Umbilical cord (tissue), 2 donors: Measurements from ENCODE around the gene ARHGAP1. TPM values are rescaled to one million over a fixed set of nuclear protein-coding genes. Genes with fewer than 3 reads are reported as not detected.
"Not testable (repeated sequence)": the region's sequence is repeated elsewhere in the genome, so short reads cannot be mapped to it uniquely, and the experiment has no call there.

ENCODE experiments used
- DNase-seq: peaks from one replicate; pipeline ENCODE4 v3.0.0-alpha.2; 2015; ENCODE audit warnings: low spot score
- total RNA-seq: library from RNA; depleted of rRNA; stranded (reverse); fragments of >200 nt; gene quantifications from one replicate; pipeline ENCODE4 v1.2.3, GENCODE V29; 2014; ENCODE audit warnings: low replicate concordance; ENCODE audit not compliant: insufficient read depth

Gene ARHGAP1
- total RNA-seq, 1 donor from 2014 or later: 41.9 TPM

DNA sequence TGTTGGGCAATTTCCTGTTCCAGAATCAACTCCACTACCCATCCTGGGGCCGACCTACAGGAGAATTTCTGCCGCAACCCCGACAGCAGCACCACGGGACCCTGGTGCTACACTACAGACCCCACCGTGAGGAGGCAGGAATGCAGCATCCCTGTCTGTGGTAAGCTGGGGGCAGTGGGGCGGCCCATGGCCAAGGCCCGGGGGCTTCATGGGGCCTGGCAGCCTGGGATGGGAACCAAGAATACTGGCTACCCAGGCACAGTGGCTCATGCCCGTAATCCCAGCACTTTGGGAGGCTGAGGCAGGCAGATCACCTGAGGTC is 22.9 kb upstream of the ARHGAP1 start:
- DNase-seq: no peak

DNA sequence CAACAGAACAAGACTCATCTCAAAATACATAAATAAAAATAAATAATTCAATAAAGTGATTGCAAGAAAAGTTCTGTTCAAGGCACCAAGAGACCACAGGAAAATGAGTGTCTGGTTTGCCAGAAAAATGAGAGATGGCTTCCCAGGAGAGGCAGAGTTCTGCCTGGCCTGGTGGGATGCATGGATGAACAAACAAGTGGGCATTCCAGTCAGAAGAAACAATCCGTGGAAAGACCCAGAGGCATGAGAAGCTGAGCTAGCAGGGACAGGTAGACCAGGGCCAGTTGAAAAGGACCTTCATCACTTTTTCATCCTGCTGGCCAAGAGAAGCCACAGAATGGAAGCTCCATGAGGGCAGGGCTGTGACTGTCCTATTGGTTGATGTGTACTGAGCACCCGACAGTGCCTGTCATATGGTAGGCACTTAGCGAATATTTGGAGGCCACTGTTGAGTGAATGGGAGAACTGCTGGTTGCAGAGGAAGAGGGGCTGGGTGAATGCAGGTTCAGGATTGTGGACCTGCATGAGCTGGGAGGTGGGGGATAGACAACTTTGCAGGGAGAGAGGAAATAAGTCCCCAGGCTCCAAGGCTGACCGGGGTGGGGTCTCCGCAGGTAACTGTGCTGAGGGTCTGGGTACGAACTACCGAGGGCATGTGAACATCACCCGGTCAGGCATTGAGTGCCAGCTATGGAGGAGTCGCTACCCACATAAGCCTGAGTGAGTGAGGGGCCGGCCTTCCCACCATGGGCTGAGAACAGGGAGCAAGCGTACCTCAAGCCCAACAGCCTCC is 22.3 kb upstream of the ARHGAP1 start:
- DNase-seq: no peak

GRCh38 chr11:46721286-46721685 is 20.9 kb upstream of the ARHGAP1 start:
- DNase-seq: no peak

GRCh38 chr11:46719543-46720218 is 19.3 kb upstream of the ARHGAP1 start:
- no peak for DNase-seq

- DNase-seq: no peak
Measured at GRCh38 chr11:46719048-46719542, 18.7 kb upstream of the ARHGAP1 start, which contains the start of gene F2. TSS of gene F2 (plus strand) at chr11:46719213. CDS start at chr11:46719236, 23 bp downstream.

GRCh38 chr11:46718155-46719019 is 18.0 kb upstream of the ARHGAP1 start:
- DNase-seq: no peak

DNA sequence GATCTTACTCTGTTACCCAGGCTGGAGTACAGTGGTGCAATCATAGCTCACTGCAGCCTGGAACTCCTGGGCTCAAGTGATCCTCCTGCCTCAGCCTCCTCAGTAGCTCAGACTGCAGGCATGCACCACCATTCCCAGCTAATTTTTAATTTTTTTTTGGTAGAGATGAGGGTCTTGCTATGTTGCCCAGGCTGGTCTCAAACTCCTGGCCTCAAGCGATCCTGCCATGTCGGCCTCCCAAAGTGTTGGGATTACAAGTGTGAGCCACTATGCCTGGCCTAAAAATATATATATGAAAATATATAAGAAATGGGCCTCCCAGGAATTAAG is 17.4 kb upstream of the ARHGAP1 start:
- DNase-seq: not testable (repeated sequence)

DNA sequence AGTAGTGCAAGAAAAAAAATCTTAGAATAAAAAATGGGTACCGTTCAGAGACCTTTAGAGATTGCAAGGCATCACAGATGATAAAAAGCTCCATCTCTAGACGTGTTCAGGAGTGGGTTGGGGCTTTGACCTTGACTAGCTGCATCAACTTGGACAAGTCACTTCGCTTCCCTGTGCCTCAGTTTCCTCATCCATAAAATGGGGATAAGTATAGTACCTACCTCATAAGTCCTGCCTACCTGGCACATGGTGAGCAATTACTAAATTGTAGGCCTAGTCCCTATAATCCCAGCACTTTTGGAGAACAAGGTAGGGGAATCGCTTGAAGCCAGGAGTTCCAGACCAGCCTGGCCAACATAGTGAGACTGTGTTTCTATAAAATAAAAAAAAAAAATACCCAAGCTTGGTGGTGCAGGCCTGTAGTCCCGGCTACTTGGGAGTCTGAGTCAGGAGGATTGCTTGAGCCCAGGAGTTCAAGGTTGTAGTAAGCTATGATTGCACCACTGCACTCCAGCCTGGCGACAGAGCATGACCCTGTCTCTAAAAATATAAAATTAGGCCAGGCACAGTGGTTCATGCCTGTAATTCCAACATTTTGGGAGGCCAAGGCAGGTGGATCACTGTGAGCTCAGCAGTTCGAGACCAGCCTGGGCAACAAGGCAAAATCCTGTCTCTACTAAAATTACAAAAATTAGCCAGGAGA is 12.6 kb upstream of the ARHGAP1 start:
- no peak for DNase-seq

DNA sequence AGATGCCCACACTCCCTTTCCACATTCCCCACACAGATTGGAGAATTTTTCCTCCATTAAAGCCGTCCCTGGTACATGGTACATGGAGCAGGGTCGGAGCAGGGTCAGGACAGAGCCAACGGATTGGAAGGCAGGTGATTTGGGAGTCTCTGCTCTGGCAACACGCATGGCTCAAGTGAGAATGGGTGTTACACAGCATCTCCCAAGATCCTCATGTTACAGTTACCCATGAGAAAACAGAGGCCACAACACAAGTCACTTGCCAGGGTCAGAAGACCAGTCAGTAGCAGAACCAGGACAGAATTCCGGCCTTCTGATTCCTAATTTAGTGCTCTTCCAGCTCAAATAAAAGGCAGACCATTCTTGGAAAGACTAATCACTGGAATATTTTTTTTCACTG is 10.9 kb upstream of the ARHGAP1 start:
- DNase-seq: no peak

DNA sequence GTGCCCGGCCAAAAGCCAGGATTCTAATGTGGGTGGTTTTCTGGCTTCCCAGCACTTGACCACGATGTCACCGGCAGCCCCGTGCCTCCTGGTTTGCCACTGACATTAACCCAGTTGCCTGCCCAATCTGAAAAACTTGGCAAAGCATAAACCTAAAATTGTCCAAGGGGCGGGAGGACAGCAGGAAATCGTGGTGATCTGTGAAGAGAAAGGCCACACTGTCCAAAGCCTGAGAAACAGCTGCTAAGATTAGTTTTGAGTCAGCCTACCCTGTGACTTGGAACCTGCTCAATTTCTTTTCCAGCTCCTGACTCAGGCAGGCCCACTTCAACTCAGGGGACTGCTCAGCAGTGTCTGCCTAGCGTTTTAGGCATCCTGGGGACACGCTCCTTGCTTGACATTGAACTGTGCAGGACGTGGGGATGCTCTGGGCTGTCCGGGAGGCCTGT is 10.4 kb upstream of the ARHGAP1 start:
- DNase-seq: peak; percentile 83

GRCh38 chr11:46709351-46709750 is 8.9 kb upstream of the ARHGAP1 start:
- not testable (repeated sequence) for DNase-seq

GRCh38 chr11:46706886-46707285 is 6.5 kb upstream of the ARHGAP1 start:
- no peak for DNase-seq

GRCh38 chr11:46705070-46705688 is 4.8 kb upstream of the ARHGAP1 start:
- DNase-seq: no peak

DNA sequence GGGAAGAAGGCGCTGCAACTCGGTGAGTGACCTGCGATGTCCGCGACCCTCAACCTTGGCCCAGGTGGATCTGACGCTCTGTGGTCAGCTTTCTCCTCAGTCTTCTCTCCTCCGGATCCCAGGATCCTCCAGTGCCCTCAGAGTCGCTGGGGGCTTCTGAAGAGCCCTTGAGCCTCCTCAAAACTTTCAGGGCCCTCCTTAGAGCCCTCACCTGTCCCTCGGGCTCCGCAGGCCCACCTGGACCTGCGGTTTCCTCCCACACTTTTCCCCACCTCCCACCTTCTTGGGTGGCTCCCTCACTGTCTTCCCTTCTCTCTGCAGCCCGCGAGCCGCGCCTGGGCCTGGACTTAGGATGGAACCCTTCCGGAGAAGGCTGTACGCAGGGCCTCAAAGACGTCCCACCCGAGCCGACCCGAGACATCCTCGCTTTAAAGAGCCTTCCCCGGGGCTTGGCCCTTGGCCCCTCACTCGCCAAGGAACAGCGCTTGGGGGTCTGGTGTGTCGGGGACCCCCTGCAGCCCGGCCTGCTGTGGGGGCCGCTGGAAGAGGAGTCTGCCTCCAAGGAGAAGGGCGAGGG is 747 bp upstream of the ARHGAP1 start:
- DNase-seq: no peak

DNA sequence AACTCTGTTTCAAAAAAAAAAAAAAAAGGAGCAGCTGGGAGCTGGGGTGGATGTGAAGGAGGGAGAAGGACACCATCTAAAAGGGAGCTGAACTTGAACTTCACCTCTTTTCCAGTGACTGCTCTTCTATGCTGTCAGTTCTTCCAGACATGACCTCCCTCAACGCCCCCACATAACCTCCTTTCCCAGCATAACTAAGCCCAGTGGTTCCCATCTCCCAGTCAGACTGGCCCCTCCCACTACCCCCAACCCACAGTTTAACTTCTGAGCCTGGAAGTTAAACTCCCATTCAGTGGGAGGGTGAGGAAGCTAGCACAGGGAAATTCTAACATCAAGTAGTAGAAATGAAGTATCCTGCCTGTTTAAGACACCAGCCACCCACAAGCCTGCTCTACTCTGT is 1.8 kb downstream of the ARHGAP1 start:
- DNase-seq: no peak

DNA sequence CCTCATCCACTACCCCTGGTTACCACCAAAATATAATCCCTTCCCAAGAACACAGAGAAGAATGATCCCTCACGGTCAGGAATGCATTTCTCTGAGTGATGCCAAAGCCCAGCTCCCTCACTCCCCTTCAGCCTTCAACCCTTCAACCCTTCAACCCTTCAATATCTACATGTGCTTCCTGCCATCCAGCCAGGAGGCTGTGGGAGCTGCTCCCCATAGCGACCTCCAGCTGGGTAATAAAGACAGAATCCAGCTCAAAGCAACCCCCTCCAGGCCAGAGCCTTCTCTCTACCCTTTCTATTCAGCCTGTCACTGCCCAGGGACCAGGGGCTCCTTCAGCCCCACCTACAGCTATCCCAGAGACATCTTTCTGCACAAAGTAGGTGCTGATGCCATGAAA is 2.7 kb downstream of the ARHGAP1 start:
- no peak for DNase-seq

GRCh38 chr11:46697303-46697702 is 3.1 kb downstream of the ARHGAP1 start:
- peak; percentile 77 for DNase-seq

DNA sequence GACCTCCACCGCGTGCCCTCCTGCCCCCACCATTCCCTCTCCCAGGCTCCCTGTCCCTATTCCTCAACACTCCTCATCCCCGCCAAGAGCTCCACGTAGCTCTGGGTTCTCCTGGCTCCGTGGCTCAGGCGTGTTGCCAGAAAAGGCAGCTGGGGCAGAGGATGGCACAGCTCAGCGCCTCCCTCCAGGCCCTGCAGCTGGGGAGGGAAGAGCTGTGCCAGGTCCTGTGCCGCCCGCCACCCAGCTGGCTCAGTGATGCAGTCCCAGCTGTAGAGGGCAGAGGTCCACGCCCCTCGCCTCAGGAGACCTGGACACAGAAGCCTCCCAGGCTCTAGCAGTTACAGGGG is 4.2 kb downstream of the ARHGAP1 start:
- no peak for DNase-seq

- DNase-seq: no peak
Measured at GRCh38 chr11:46695345-46696211, 4.8 kb downstream of the ARHGAP1 start.

- DNase-seq: no peak
Measured at GRCh38 chr11:46694607-46695006, 5.8 kb downstream of the ARHGAP1 start.
